Fibroblast of lung (primary cell): ENCODE data around the gene ETV2.

ENCODE experiments used
- CTCF ChIP-seq, 2 donors: IDR thresholded peaks in 1 of 2; conservative IDR thresholded peaks in 1 of 2; 1 replicate in 1 of 2; 2 replicates in 1 of 2; pipeline ENCODE4 v1.5.1; 2011 to 2012; ENCODE audit warnings: low read length in 2 of 2, control low read depth in 1 of 2, inconsistent platforms in 1 of 2, low read depth in 1 of 2, mild to moderate bottlenecking in 1 of 2
- EZH2 ChIP-seq: IDR thresholded peaks from 2 replicates; pipeline ENCODE4 v1.5.1; 2012; ENCODE audit warnings: low read length, control low read depth, mild to moderate bottlenecking; ENCODE audit errors: missing control alignments

GRCh38 chr19:35592226-35592625 is 49.3 kb upstream of the ETV2 start:
- TF ChIP-seq CTCF (conservative IDR thresholded peaks at IDR 0.05 in 1 of 2, IDR thresholded peaks at IDR 0.05 in 1 of 2; ENCODE audit: low read depth in 1 of 2, low read length in 2 of 2) (peak; percentile 47 to 60), EZH2 (no peak)
